Measurements from ENCODE around the gene CRYGN.

CRYGN gene

GRCh38 chr7:151439855-151440798, at the start of gene CRYGN:
TSS of gene CRYGN (minus strand) at chr7:151440141. CDS start at chr7:151439917, 224 bp downstream.
- no peak for DNase-seq

- no peak for DNase-seq
Measured at GRCh38 chr7:151489498-151489897, 49.6 kb upstream of the CRYGN start.

- no peak for DNase-seq
Measured at GRCh38 chr7:151488096-151488495, 48.2 kb upstream of the CRYGN start.

- DNase-seq, result no peak
Measured at GRCh38 chr7:151487228-151487627, 47.3 kb upstream of the CRYGN start.

- no peak for DNase-seq
Measured at GRCh38 chr7:151486074-151486473, 46.1 kb upstream of the CRYGN start.

GRCh38 chr7:151484971-151485707, 45.2 kb upstream of the CRYGN start:
- no peak for DNase-seq

- no peak for DNase-seq
Measured at GRCh38 chr7:151483711-151483983, 43.7 kb upstream of the CRYGN start.

GRCh38 chr7:151482883-151483710, 43.2 kb upstream of the CRYGN start:
- DNase-seq, result no peak

- DNase-seq, result no peak
Measured at GRCh38 chr7:151481650-151482505, 41.9 kb upstream of the CRYGN start.

GRCh38 chr7:151477867-151478266, 37.9 kb upstream of the CRYGN start:
- DNase-seq, result no peak

- DNase-seq, result no peak
Measured at GRCh38 chr7:151472644-151473380, 32.9 kb upstream of the CRYGN start.

- DNase-seq, result no peak
Measured at GRCh38 chr7:151470711-151471110, 30.8 kb upstream of the CRYGN start.

- DNase-seq, result no peak
Measured at GRCh38 chr7:151469281-151469680, 29.3 kb upstream of the CRYGN start.

GRCh38 chr7:151468217-151469018, 28.5 kb upstream of the CRYGN start:
- DNase-seq, result no peak

- no peak for DNase-seq
Measured at GRCh38 chr7:151465169-151465568, 25.2 kb upstream of the CRYGN start.

- DNase-seq, result no peak
Measured at GRCh38 chr7:151462306-151462779, 22.4 kb upstream of the CRYGN start.

- DNase-seq, result no peak
Measured at GRCh38 chr7:151461942-151462230, 21.9 kb upstream of the CRYGN start.

GRCh38 chr7:151461096-151461941, 21.4 kb upstream of the CRYGN start:
- DNase-seq, result no peak

GRCh38 chr7:151460474-151460855, 20.5 kb upstream of the CRYGN start:
- no peak for DNase-seq
